ENCODE data around the gene DNAAF5.

GRCh38 chr7:761631-762030 is 35.1 kb downstream of the DNAAF5 start:
- TF ChIP-seq POLR2A (IDR thresholded peaks at IDR 0.05), result no peak
- TF ChIP-seq, protein P1, sequence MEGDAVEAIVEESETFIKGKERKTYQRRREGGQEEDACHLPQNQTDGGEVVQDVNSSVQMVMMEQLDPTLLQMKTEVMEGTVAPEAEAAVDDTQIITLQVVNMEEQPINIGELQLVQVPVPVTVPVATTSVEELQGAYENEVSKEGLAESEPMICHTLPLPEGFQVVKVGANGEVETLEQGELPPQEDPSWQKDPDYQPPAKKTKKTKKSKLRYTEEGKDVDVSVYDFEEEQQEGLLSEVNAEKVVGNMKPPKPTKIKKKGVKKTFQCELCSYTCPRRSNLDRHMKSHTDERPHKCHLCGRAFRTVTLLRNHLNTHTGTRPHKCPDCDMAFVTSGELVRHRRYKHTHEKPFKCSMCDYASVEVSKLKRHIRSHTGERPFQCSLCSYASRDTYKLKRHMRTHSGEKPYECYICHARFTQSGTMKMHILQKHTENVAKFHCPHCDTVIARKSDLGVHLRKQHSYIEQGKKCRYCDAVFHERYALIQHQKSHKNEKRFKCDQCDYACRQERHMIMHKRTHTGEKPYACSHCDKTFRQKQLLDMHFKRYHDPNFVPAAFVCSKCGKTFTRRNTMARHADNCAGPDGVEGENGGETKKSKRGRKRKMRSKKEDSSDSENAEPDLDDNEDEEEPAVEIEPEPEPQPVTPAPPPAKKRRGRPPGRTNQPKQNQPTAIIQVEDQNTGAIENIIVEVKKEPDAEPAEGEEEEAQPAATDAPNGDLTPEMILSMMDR (IDR thresholded peaks at IDR 0.05), result no peak
